Effector CD4-positive, alpha-beta T cell (primary cell): ENCODE results near the gene CIROP. TPM values are rescaled to one million over a fixed set of nuclear protein-coding genes. Genes with fewer than 3 reads are reported as not detected.

ENCODE experiments used
- DNase-seq: peaks from one replicate; pipeline ENCODE4 v3.0.0-alpha.2; 2020
- total RNA-seq: gene quantifications from one replicate; lab custom pipeline; 2026; lab: John Stamatoyannopoulos, UW

Gene CIROP, protein sequence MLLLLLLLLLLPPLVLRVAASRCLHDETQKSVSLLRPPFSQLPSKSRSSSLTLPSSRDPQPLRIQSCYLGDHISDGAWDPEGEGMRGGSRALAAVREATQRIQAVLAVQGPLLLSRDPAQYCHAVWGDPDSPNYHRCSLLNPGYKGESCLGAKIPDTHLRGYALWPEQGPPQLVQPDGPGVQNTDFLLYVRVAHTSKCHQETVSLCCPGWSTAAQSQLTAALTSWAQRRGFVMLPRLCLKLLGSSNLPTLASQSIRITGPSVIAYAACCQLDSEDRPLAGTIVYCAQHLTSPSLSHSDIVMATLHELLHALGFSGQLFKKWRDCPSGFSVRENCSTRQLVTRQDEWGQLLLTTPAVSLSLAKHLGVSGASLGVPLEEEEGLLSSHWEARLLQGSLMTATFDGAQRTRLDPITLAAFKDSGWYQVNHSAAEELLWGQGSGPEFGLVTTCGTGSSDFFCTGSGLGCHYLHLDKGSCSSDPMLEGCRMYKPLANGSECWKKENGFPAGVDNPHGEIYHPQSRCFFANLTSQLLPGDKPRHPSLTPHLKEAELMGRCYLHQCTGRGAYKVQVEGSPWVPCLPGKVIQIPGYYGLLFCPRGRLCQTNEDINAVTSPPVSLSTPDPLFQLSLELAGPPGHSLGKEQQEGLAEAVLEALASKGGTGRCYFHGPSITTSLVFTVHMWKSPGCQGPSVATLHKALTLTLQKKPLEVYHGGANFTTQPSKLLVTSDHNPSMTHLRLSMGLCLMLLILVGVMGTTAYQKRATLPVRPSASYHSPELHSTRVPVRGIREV
- total RNA-seq = not detected

DNA sequence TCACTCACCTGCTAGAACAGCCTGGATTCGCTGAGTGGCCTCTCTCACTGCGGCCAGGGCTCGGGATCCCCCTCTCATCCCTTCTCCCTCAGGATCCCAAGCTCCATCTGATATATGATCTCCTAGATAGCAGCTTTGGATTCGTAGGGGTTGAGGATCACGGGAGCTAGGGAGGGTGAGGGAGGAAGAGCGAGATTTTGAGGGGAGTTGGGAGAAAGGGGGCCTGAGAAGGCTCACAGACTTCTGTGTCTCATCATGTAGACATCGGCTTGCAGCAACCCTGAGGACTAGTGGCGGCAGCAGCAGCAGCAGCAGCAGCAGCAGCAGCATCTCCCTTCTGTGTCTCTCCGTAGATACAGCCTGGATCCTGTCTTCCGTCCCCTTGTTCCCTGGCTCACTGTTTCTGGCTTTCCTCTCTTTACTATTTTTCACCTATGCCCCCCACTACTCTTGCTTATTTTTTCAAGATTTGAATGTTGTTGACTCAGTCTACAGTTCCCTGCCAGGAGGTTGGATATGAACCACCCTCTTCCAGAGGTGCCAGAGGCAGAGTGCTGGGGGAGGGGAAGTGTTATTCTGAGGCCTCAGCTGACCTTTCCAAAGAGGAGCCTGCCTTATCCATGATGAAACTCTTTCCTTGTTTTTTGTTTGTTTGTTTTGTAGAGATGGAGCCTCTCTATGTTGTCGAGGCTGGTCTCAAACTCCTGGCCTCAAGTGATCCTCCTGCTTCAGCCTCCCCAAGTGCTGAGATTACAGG lies at the start of gene CIROP:
Gene CIROP (minus strand): TSS at position 399 of the 757 bp plus-strand sequence. CDS start 69 bp downstream, at position 330.
- DNase-seq = no peak

- DNase-seq = no peak
Measured at GRCh38 chr14:23153851-23154796, 49.3 kb upstream of the CIROP start.

GRCh38 chr14:23151342-23151741 lies 46.6 kb upstream of the CIROP start:
- DNase-seq = no peak

- DNase-seq = no peak
Measured at GRCh38 chr14:23149745-23150144, 45.0 kb upstream of the CIROP start.

DNA sequence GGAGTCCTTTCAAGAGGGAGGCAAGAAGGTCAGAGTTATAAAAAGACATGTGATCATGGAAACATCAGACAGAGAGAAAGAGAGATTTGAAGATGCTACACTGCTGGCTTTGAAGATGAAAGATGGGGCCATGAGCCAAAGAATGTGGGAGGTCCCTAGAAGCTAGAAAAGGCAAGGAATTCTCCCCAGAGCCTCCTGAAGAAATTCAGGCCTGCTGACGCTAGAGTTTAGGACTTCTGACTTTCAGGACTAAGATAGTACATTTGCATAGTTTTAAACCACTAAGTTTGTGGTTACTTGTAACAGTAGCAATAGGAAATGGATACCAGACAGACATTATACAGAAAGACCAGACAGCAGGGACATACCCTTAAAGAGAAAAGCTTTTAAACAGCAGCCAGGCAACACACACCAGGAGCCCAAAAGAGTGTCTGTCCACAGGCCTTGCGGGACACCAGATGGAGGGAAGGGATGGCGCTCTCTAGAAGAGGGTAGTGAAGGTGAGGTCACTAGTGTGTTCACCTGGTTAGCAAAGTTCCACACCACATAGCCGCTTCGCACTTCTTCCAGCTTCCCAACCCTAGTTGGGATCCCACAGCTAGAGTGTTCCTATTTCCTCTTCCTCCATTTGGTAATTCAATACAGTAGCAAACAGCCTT lies 43.9 kb upstream of the CIROP start:
- DNase-seq = no peak

GRCh38 chr14:23147676-23148075 lies 42.9 kb upstream of the CIROP start:
- no peak for DNase-seq

DNA sequence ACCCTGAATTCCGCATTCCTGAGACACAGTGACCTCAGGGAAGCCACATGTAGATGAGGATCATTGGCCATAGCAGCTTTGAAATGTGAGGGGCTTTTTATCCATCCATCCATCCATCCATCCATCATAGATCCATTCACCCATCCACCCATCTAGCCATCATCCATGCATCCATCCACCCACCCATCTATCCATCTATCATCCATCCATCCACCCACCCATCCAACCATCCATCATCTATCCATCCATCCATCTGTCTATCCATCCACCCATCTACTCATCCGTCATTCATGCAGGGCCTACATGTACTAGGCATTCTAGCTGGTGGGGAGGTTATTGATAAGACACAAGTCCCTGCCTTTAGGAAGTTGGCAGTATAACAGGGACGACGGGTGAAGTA lies 42.2 kb upstream of the CIROP start:
- DNase-seq = no peak

- DNase-seq = no peak
Measured at GRCh38 chr14:23146351-23146910, 41.6 kb upstream of the CIROP start.

DNA sequence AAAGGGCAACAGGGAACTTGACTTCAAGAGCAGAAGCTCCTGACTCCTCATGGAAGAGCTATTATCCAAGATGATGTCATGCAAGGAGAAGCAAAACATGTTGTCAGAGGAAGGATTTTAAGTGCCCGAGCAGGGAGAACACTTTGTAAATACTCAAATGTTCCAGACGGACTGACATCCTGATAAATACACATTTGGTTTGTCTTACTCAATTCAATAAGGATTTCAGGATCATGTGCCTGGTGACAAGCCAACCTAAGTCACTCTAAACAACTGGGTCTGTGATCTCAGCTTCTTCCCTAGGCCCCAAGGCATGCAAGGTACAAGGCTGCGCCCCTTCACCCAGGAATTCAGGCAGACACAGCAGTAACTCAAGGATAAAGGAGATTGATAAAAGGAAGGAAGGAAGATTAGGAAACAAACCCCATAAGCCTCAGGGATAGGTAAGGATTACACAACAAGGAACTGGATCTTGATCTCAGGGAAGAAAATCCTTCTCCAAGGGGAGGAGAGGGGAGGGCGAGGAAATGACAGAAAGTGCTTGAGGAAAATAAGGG lies 41.1 kb upstream of the CIROP start:
- DNase-seq = no peak

DNA sequence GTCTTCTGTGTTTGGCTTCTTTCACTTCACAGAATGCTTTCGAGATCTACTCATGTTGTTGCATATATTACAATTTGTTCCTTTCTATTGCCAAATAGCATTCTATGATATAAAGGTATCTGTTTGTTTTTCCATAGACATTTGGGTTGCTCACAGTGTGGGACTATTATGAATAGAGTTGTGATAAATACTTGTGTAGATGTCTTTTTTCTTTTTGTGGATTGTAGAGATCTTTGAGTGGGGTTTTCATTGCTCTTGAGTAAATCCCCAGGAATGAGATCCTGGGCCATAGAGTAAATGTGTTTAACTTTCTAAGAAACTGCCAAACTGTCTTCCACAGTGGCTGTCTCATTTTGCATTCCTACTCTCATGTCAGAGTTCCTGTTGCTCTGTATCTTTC lies 39.1 kb upstream of the CIROP start:
- no peak for DNase-seq

DNA sequence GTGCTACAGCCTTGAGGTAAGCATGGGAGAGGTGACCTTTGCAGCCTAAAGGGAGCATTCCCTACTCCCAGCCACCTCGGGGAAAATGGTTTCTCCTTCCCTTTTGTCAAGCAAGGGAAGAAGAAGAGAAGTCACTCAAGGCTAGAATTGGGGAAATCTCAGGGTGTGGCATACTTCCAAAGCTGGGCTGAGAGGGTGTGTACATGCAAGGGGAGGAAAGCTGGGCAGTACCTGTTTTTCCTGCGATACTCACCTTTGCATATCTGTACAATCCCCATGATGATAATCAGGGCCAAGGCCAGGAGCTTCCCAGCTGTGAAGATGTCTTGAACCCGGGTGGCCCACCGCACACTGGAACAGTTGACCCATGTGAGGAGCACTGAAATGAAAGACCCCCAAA lies 38.0 kb upstream of the CIROP start:
- no peak for DNase-seq

GRCh38 chr14:23141706-23142444 lies 37.1 kb upstream of the CIROP start:
- DNase-seq = no peak

DNA sequence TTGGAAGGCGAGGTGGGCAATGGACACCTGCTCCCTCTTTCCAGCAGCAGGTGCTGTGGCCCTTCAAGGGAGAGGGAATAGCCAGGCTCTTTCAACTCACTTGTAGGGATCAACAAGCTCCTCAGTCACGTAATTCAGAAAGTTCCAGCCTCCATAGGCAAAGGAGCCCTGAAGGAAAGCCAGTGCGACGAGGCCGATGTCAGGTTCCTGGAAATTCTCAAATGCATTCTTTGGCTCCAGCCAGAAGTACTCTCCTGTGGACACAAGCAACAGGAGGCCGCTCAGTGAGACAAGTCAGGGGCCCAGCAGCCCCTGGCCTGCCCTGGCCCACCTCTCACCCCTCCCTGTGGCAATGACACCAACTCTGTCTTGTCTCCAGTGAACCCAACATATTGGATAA lies 35.6 kb upstream of the CIROP start:
- no peak for DNase-seq

DNA sequence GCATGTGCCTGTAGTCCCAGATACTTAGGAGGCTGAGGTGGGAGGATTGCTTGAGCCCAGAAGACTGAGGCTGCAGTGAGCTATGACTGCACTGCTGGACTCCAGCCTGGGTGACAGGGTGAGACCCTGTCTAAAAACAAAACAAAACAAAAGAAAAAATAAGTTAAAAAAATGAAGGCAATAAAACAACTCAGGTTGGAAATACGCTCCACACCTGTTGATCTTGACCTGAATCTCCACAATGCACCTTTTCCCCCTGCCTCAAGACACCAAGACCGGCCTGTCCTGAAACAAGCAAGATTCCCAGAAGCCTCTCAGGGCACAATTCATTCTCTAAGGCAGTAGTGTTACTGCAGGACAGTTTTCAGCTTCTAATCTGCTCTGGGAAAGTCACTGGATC lies 35.1 kb upstream of the CIROP start:
- DNase-seq = no peak

- no peak for DNase-seq
Measured at GRCh38 chr14:23137813-23138535, 33.2 kb upstream of the CIROP start.

- DNase-seq = no peak
Measured at GRCh38 chr14:23137192-23137812, 32.5 kb upstream of the CIROP start.

DNA sequence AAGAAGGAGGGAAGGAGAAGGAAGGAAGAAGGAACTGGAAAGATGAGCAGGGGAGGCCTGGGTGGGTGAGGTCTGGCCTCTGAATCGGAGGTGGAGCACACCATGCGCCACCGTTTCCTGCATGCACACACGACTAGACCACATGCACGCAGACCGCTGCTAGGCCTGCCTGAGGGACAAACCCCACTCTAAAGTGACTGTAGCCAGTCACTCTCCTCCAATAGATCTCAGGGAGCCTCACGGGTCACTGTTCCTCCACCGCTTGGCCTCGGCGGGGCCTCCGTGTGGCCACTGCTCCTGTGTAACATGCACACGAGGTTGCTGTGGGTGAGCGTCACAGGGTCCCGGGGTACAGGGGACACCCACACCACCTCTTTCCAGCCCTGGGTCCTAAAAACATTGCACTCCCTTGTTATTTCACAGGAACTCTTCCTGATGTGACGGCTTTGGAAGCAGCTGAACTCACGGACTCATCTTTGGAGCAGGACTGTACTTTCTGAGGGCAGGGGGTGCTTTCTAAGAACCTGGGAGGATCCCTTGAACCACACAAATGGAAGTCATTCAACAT lies 31.9 kb upstream of the CIROP start:
- no peak for DNase-seq

DNA sequence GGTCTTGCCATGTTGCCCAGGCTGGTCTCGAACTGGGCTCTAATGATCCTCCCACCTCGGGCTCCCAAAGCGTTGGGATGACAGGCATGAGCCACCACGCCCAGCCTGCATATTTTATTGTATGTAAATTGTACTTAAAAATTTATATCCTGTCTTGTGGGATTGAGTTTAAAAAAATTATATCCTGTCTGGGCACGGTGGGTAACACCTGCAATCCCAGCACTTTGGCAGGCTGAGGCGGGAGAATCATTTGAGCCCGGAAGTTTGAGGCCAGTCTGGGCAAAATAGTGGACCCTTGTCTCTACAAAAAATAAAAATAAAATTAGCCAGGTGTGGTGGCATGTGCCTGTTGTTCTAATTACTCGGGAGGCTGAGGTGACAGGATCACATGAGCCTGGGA lies 28.2 kb upstream of the CIROP start:
- no peak for DNase-seq

DNA sequence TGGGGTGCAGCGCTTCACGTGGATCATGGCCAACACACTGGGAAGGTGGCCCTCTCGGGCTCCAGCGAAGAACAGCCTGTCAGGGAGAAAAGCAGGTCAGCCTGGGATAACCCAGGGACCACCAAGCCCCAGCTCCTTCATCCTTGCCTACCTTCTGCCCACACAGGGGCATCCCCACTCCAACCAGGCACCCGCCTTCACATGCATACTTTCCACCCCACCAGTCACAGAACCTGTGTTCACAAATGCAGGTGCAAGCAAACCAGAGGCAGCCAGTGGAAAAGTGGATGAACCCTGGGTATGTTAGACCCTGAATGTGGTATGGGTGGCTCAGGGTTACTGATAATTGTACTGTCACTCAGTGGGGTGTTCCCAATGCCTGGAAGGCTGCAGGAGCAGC lies 26.7 kb upstream of the CIROP start:
- DNase-seq = no peak
